Activated B cell treated with CpG ODN at 0.5 μM for 24 hours (primary cell): ENCODE measurements around the gene GABPB2. TPM values are rescaled to one million over a fixed set of nuclear protein-coding genes. Genes with fewer than 3 reads are reported as not detected.

Source experiments
- ATAC-seq: fragments of 200-7000 bp; cut with Tn5 transposase; one replicate; pipeline ENCODE4 v1.10.0; 2021; ENCODE audit warnings: low read depth, mild to moderate bottlenecking, moderate library complexity
- CTCF ChIA-PET: fragments of 350-600 bp; sonication (Branson Sonifier 250); formaldehyde crosslinking; loops from one replicate; lab custom pipeline; 2021; ENCODE audit warnings: antibody characterized with exemption; lab: Charles Lee
- POLR2A ChIA-PET: fragments of 350-600 bp; sonication (Branson Sonifier 250); formaldehyde crosslinking; loops from one replicate; lab custom pipeline; 2021; ENCODE audit warnings: antibody characterized with exemption; lab: Charles Lee
- DNase-seq: peaks from one replicate; pipeline ENCODE4 v3.0.0; 2022
- H3K27ac Mint-ChIP-seq: one replicate; pipeline ENCODE4 v1.8.0; 2020; ENCODE audit warnings: mixed read lengths
- H3K27me3 Mint-ChIP-seq: one replicate; pipeline ENCODE4 v1.8.0; 2021; ENCODE audit warnings: mixed read lengths
- H3K36me3 Mint-ChIP-seq: one replicate; pipeline ENCODE4 v1.8.0; 2021; ENCODE audit warnings: low read depth, mixed read lengths
- H3K4me1 Mint-ChIP-seq: one replicate; pipeline ENCODE4 v1.8.0; 2021; ENCODE audit warnings: mixed read lengths
- H3K4me3 Mint-ChIP-seq: one replicate; pipeline ENCODE4 v1.8.0; 2020; ENCODE audit warnings: mild to moderate bottlenecking, mixed read lengths
- H3K9me3 Mint-ChIP-seq: one replicate; pipeline ENCODE4 v1.8.0; 2020; ENCODE audit warnings: mixed read lengths
- intact Hi-C: fragments of 100-400 bp; cut with micrococcal nuclease; formaldehyde crosslinking; loops from one replicate; pipeline ENCODE4 v1.15.1; 2024
- total RNA-seq: library from RNA; stranded (reverse); gene quantifications from 2 replicates; pipeline ENCODE4 v1.2.3, GENCODE V29; 2022
- TF ChIP-seq, protein P1 (sequence below): fragments of 200-600 bp; IDR thresholded peaks from one replicate; pipeline ENCODE4 v1.8.0; 2022; ENCODE audit warnings: antibody characterized with exemption, mild to moderate bottlenecking

GABPB2 gene
- total RNA-seq, 1 donor from 2014 or later: 17.4 TPM

DNA sequence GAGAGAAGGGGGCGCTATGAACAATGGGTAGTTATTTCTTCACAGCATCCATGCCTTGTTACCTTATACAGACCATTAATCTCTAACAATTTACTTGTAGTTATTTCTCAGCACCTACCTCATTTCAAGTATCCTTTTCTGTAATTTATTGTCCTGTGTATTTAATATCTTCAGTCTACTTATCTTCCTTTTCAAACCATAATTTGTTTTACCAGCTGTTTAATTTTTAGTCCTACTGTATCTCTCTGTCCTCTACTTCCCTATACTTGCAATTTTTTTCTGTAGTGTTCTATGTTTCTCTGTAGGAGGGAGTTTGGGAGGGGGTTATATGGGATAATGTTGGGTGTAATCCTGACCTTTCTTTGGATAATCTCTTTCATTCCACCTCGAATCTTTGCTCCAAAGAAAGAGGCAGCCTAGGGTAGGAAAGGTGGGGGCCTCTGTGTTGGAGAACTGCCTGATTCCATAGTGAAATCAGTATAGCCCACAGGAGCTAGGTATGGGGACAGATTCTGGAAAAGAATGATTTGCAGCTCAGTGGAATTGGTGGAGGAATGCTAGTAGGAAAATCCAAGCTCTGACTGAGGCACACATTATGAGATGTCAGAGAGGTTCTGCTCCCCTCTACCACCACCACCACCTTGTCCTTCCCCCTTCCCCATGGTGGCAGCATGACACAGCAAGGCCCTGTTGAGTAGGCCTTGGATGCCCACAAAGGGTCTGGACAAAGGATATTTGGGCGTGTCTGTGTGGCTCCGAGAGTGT, 9.7 kb upstream of the GABPB2 start:
- TF ChIP-seq, protein P1, sequence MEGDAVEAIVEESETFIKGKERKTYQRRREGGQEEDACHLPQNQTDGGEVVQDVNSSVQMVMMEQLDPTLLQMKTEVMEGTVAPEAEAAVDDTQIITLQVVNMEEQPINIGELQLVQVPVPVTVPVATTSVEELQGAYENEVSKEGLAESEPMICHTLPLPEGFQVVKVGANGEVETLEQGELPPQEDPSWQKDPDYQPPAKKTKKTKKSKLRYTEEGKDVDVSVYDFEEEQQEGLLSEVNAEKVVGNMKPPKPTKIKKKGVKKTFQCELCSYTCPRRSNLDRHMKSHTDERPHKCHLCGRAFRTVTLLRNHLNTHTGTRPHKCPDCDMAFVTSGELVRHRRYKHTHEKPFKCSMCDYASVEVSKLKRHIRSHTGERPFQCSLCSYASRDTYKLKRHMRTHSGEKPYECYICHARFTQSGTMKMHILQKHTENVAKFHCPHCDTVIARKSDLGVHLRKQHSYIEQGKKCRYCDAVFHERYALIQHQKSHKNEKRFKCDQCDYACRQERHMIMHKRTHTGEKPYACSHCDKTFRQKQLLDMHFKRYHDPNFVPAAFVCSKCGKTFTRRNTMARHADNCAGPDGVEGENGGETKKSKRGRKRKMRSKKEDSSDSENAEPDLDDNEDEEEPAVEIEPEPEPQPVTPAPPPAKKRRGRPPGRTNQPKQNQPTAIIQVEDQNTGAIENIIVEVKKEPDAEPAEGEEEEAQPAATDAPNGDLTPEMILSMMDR: no peak
- intact Hi-C loops: no loop called here

GRCh38 chr1:151061704-151062103, 8.9 kb upstream of the GABPB2 start:
- DNase-seq (no peak), ATAC-seq (no peak)
- H3K36me3 Mint-ChIP-seq: peaks cover 26% of the 10 kb centered on the region
- peaks cover 30% of the 10 kb centered on the region for H3K4me1 Mint-ChIP-seq
- CTCF ChIA-PET: interaction anchor here (1.0 to 2.4 kb wide), 5 partner anchors 8 to 52 kb away, joined by 3 to 11 read pairs (median 5); partner anchors contain the start of gene C1orf56
- H3K27me3 Mint-ChIP-seq: no peaks in the 10 kb centered on the region
- no peak overlapping the region for H3K4me3 Mint-ChIP-seq
- intact Hi-C loops: no loop called here
- TF ChIP-seq, protein P1: no peak
- H3K9me3 Mint-ChIP-seq: no peaks in the 10 kb centered on the region
- H3K27ac Mint-ChIP-seq: no peak overlapping the region
- POLR2A ChIA-PET: interaction anchor here (1.2 to 7.2 kb wide), 3 partner anchors 9 to 15 kb away, joined by 4 to 98 read pairs (median 63); partner anchors contain the start of genes C1orf56 and GABPB2

More for the DNA sequence above, 9.7 kb upstream of the GABPB2 start:
- peak overlapping the region; percentile 98 for H3K4me3 Mint-ChIP-seq
- H3K36me3 Mint-ChIP-seq: peaks cover 33% of the 10 kb centered on the region
- H3K4me1 Mint-ChIP-seq: peaks cover 39% of the 10 kb centered on the region
- POLR2A ChIA-PET: interaction anchor here (0.6 to 7.2 kb wide), 5 partner anchors 10 to 975 kb away, joined by 3 to 98 read pairs (median 5); partner anchors contain the start of genes C1orf56 and GABPB2
- H3K27ac Mint-ChIP-seq: peak overlapping the region; percentile 93
- CTCF ChIA-PET: interaction anchor here (1.0 to 2.4 kb wide), 8 partner anchors 7 to 95 kb away, joined by 3 to 12 read pairs (median 5); partner anchors contain the start of genes C1orf56, GABPB2 and TNFAIP8L2
- DNase-seq (no peak), ATAC-seq (no peak)
- no peaks in the 10 kb centered on the region for H3K9me3 Mint-ChIP-seq
- H3K27me3 Mint-ChIP-seq: no peaks in the 10 kb centered on the region

GRCh38 chr1:151062741-151063371, 7.7 kb upstream of the GABPB2 start:
- no peak for ATAC-seq
- CTCF ChIA-PET: interaction anchor here (0.9 kb wide), 1 partner anchor 8 kb away, joined by 3 read pairs; the partner anchor contains the start of gene GABPB2
- no peaks in the 10 kb centered on the region for H3K27me3 Mint-ChIP-seq
- peaks cover 16% of the 10 kb centered on the region for H3K36me3 Mint-ChIP-seq
- TF ChIP-seq, protein P1: no peak
- intact Hi-C loops: no loop called here
- no peaks in the 10 kb centered on the region for H3K9me3 Mint-ChIP-seq
- H3K27ac Mint-ChIP-seq: no peak overlapping the region
- POLR2A ChIA-PET: interaction anchor here (7.2 kb wide), 1 partner anchor 8 kb away, joined by 98 read pairs; the partner anchor contains the start of gene GABPB2
- H3K4me1 Mint-ChIP-seq: peaks cover 18% of the 10 kb centered on the region
- no peak overlapping the region for H3K4me3 Mint-ChIP-seq
- no peak for DNase-seq

- DNase-seq (no peak), ATAC-seq (no peak)
- CTCF ChIA-PET: no interaction called here
- Mint-ChIP-seq H3K4me3 (no peak overlapping the region), H3K27ac (no peak overlapping the region), H3K36me3 (peaks cover 2% of the 10 kb centered on the region), H3K9me3 (no peaks in the 10 kb centered on the region), H3K27me3 (no peaks in the 10 kb centered on the region), H3K4me1 (peaks cover 15% of the 10 kb centered on the region)
- TF ChIP-seq, protein P1: no peak
- intact Hi-C loops: no loop called here
- POLR2A ChIA-PET: interaction anchor here (0.5 to 0.9 kb wide), 2 partner anchors 12 to 23 kb away, joined by 3 read pairs; no protein-coding TSS in a partner anchor
Observed at GRCh38 chr1:151065089-151065645, 5.4 kb upstream of the GABPB2 start.
